Transverse colon (tissue), 4 donors: Measurements from ENCODE around the gene ATG13.

Source experiments
- EP300 ChIP-seq: sonication (generic); formaldehyde crosslinking; IDR thresholded peaks from one replicate; pipeline ENCODE4 v1.6.1; 2017; ENCODE audit warnings: antibody characterized with exemption, low read depth
- POLR2A ChIP-seq: fragments of 450-650 bp; IDR thresholded peaks from one replicate; pipeline ENCODE4 v1.6.1; 2016; ENCODE audit warnings: antibody characterized with exemption, mild to moderate bottlenecking, moderate library complexity
- POLR2AphosphoS5 ChIP-seq, 3 donors: sonication (generic); formaldehyde crosslinking; IDR thresholded peaks; one replicate each; pipeline ENCODE4 v1.6.1; 2016; ENCODE audit warnings: antibody characterized with exemption in 3 of 3
- TF ChIP-seq, protein P1 (sequence below), 5 experiments: fragments of 200-600 bp in 3 of 5; fragments of 450-650 bp in 2 of 5; sonication (generic) in 3 of 5; IDR thresholded peaks; 1 replicate in 2 of 5; 2 replicates in 3 of 5; pipeline ENCODE4 v1.5.1; 2016 to 2017; ENCODE audit warnings: antibody characterized with exemption in 5 of 5, inconsistent platforms in 3 of 5, mild to moderate bottlenecking in 2 of 5, moderate library complexity in 1 of 5

DNA sequence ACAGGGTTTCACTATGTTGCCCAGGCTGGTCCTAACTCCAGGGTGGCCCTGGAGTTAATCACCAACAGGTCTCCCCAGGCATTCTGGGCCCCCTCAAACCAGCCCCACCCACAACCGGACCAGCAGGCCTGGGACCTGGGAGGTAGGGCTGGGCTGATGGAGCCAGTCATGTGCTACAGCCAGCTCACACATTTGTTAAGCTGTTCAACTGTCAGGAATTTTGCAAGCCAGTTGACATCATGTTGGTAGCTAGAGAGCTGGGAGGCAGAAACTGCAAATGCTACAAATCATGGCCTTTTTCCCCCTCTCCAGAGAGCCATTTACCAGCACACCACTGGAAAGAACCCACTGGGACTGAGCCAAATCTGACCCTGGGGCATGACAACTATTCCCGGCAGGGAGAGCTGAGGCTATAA is 76.3 kb downstream of the ATG13 start:
- TF ChIP-seq, protein P1, sequence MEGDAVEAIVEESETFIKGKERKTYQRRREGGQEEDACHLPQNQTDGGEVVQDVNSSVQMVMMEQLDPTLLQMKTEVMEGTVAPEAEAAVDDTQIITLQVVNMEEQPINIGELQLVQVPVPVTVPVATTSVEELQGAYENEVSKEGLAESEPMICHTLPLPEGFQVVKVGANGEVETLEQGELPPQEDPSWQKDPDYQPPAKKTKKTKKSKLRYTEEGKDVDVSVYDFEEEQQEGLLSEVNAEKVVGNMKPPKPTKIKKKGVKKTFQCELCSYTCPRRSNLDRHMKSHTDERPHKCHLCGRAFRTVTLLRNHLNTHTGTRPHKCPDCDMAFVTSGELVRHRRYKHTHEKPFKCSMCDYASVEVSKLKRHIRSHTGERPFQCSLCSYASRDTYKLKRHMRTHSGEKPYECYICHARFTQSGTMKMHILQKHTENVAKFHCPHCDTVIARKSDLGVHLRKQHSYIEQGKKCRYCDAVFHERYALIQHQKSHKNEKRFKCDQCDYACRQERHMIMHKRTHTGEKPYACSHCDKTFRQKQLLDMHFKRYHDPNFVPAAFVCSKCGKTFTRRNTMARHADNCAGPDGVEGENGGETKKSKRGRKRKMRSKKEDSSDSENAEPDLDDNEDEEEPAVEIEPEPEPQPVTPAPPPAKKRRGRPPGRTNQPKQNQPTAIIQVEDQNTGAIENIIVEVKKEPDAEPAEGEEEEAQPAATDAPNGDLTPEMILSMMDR (IDR thresholded peaks at IDR 0.05), result no peak
- TF ChIP-seq POLR2AphosphoS5 (IDR thresholded peaks at IDR 0.05) (no peak), POLR2A (no peak), EP300 (no peak)
